GM12875 (cell line): ENCODE results near the gene INSR.

Experiments used
- H3K4me3 ChIP-seq: one replicate; pipeline ENCODE4 v1.5.1; 2011; ENCODE audit warnings: low read depth, low read length, control low read depth
- CTCF ChIP-seq: IDR thresholded peaks from 2 replicates; pipeline ENCODE4 v1.5.1; 2011; ENCODE audit warnings: low read depth, mild to moderate bottlenecking, control low read depth, inconsistent platforms, low read length, moderate library complexity, borderline replicate concordance; ENCODE audit not compliant: insufficient read depth

The INSR gene

GRCh38 chr19:7265963-7266362 lies 28.3 kb downstream of the INSR start:
- H3K4me3 ChIP-seq, result no peak overlapping the region
- no peak for TF ChIP-seq CTCF

- no peak for TF ChIP-seq CTCF
- no peak overlapping the region for H3K4me3 ChIP-seq
These were observed 29.4 kb downstream of the INSR start for GRCh38 chr19:7264858-7265257.

DNA sequence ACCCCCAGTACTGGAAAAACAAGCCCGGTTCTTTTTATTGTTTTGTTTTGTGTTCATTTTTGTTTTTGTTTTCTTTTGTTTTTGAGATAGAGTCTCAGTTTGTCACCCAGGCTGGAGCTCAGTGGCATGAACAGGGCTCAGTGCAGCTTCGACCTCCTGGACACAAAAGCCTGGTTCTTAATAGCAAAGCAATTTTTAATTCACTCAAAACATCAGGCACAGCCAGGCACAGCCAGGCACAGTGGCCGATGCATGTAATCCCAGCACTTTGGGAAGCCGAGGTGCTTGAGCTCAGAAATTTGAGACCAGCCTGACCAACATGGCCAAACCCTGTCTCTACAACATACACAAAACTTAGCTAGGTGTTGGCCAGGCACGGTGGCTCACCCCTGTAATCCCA lies 30.7 kb downstream of the INSR start:
- no peak overlapping the region for H3K4me3 ChIP-seq
- no peak for TF ChIP-seq CTCF

DNA sequence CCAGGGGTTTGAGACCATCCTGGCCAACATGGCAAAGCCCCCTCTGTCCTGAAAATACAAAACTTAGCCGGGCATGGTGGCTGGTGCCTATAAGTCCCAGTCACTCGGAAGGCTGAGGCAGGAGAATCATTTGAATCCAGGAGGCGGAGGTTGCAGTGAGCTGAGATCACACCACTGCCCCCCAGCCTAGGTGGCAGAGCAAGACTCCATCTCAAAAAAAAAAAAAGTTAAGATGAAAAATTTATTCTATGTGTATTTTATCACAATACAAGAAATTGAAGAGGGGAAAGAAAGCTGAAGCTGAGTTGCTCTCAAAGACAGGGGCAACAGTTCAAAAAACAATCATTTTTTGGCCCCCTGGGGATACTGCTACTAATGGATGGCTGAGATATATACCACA lies 31.1 kb downstream of the INSR start:
- H3K4me3 ChIP-seq, result no peak overlapping the region
- no peak for TF ChIP-seq CTCF

DNA sequence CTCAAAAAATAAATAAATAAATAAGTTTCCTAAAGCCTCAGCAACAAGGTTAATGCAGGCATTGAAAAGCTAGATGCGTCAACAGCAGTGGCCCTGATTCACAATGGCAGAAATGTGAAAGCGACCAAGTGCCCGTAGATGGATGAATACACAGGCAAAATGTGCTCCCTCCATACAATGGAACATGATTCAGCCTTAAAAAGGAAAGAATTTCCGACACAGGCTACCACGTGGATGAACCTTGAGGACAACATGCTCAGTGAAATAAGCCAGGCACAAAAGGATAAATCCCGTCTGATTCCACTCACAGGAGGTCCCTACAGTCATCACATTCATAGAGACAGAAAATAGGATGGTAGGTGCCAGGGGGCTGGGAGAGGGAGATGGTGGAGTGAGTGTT lies 31.7 kb downstream of the INSR start:
- no peak for TF ChIP-seq CTCF

GRCh38 chr19:7260161-7260560 lies 34.1 kb downstream of the INSR start:
- no peak for TF ChIP-seq CTCF
- no peak overlapping the region for H3K4me3 ChIP-seq

More for the DNA sequence above, 31.7 kb downstream of the INSR start:
- no peak overlapping the region for H3K4me3 ChIP-seq

DNA sequence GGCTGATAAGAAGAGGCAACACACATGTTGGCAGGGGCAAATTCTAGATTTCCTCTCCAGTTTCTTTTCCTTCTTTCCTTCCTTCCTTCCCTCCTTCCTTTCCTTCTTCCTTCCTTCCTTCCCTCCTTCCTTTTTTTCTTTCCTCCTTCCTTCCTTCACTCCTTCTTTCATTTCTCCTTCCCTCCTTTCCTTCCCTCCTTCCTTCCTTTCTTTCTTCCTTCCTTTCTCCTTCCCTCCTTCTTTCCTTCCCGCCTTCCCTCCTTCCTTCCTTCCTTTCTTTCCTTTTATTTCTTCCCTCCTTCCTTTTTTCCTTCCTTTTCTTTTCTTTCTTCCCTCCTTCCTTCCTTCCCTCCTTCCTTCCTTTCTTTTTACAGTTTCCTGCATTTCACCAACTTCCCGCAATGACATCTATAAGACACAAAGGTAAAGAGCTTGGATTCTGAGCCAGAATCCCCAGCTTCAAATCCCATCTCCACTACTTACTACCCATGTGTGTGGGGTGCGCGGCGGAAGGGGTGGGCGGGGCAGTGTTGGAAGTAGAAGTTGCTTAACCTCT lies 35.3 kb downstream of the INSR start:
- no peak overlapping the region for H3K4me3 ChIP-seq
- no peak for TF ChIP-seq CTCF
